H9 (cell line): ENCODE data around the gene JPH2. TPM values are rescaled to one million over a fixed set of nuclear protein-coding genes. Genes with fewer than 3 reads are reported as not detected.

ENCODE experiments used
- DNase-seq: peaks from one replicate; pipeline ENCODE4 v3.0.0-alpha.2; 2017
- H2AFZ ChIP-seq: one replicate; pipeline ENCODE4 v1.6.1; 2013; ENCODE audit warnings: mild to moderate bottlenecking, low read length, control low read depth, moderate library complexity
- H2AK5ac ChIP-seq: 2 replicates; pipeline ENCODE4 v1.6.1; 2013; ENCODE audit warnings: low read length, control low read depth, mixed read lengths; ENCODE audit not compliant: insufficient read length
- H2BK120ac ChIP-seq: one replicate; pipeline ENCODE4 v1.6.1; 2013; ENCODE audit warnings: low read depth, mild to moderate bottlenecking, low read length, control low read depth, inconsistent platforms; ENCODE audit not compliant: poor library complexity, severe bottlenecking
- H2BK12ac ChIP-seq: 2 replicates; pipeline ENCODE4 v1.6.1; 2013; ENCODE audit warnings: low read length, control low read depth, mixed read lengths, low read depth; ENCODE audit not compliant: insufficient read length
- H2BK15ac ChIP-seq: 2 replicates; pipeline ENCODE4 v1.6.1; 2013; ENCODE audit warnings: low read depth, low read length, control low read depth
- H2BK20ac ChIP-seq: one replicate; pipeline ENCODE4 v1.6.1; 2013; ENCODE audit warnings: low read depth, mild to moderate bottlenecking, low read length, control low read depth, inconsistent platforms; ENCODE audit not compliant: poor library complexity, severe bottlenecking
- H2BK5ac ChIP-seq: 2 replicates; pipeline ENCODE4 v1.6.1; 2013; ENCODE audit warnings: low read length, control low read depth, mixed read lengths; ENCODE audit not compliant: insufficient read length
- H3K14ac ChIP-seq: 2 replicates; pipeline ENCODE4 v1.6.1; 2013; ENCODE audit warnings: low read length, control low read depth; ENCODE audit not compliant: insufficient read depth
- H3K18ac ChIP-seq: 2 replicates; pipeline ENCODE4 v1.6.1; 2013; ENCODE audit warnings: low read depth, mild to moderate bottlenecking, mixed read lengths, low read length, control low read depth; ENCODE audit not compliant: insufficient read length
- H3K23ac ChIP-seq: 2 replicates; pipeline ENCODE4 v1.6.1; 2013; ENCODE audit warnings: low read length, control low read depth, mixed read lengths, low read depth; ENCODE audit not compliant: insufficient read length
- H3K23me2 ChIP-seq: 2 replicates; pipeline ENCODE4 v1.6.1; 2013; ENCODE audit warnings: low read depth, mild to moderate bottlenecking, mixed read lengths, low read length, control low read depth; ENCODE audit not compliant: insufficient read length, poor library complexity, severe bottlenecking
- H3K27ac ChIP-seq: 2 replicates; pipeline ENCODE4 v1.5.1; 2013; ENCODE audit warnings: low read length, control low read depth, mixed read lengths, low read depth; ENCODE audit not compliant: insufficient read length
- H3K27me3 ChIP-seq: 2 replicates; pipeline ENCODE4 v1.6.1; 2013; ENCODE audit warnings: low read length, control low read depth, inconsistent platforms; ENCODE audit not compliant: insufficient read depth
- H3K4ac ChIP-seq: 2 replicates; pipeline ENCODE4 v1.6.1; 2013; ENCODE audit warnings: low read depth, mild to moderate bottlenecking, control low read depth, inconsistent platforms, low read length, moderate library complexity
- H3K4me1 ChIP-seq: 2 replicates; pipeline ENCODE4 v1.6.1; 2013; ENCODE audit warnings: low read length, control low read depth, inconsistent platforms; ENCODE audit not compliant: insufficient read depth
- H3K4me2 ChIP-seq: 2 replicates; pipeline ENCODE4 v1.6.1; 2013; ENCODE audit warnings: low read length, control low read depth, mixed read lengths; ENCODE audit not compliant: insufficient read length, insufficient read depth
- H3K56ac ChIP-seq: 2 replicates; pipeline ENCODE4 v1.6.1; 2013; ENCODE audit warnings: low read depth, mild to moderate bottlenecking, mixed read lengths, low read length, control low read depth; ENCODE audit not compliant: insufficient read length
- H3K79me1 ChIP-seq: 2 replicates; pipeline ENCODE4 v1.6.1; 2013; ENCODE audit warnings: low read depth, mild to moderate bottlenecking, moderate library complexity, low read length, control low read depth, inconsistent platforms; ENCODE audit not compliant: insufficient read depth, poor library complexity, severe bottlenecking
- H3K79me2 ChIP-seq: 2 replicates; pipeline ENCODE4 v1.6.1; 2013; ENCODE audit warnings: low read length, control low read depth, inconsistent platforms; ENCODE audit not compliant: insufficient read depth
- H3K9ac ChIP-seq: 2 replicates; pipeline ENCODE4 v1.6.1; 2013; ENCODE audit warnings: low read length, control low read depth, mixed read lengths; ENCODE audit not compliant: insufficient read length; ENCODE audit errors: extremely low read depth
- H3K9me3 ChIP-seq: one replicate; pipeline ENCODE4 v1.6.1; 2013; ENCODE audit warnings: low read depth, low read length, inconsistent platforms; ENCODE audit not compliant: control insufficient read depth
- H3T11ph ChIP-seq: one replicate; pipeline ENCODE4 v1.6.1; 2013; ENCODE audit warnings: mild to moderate bottlenecking, low read length, control low read depth, inconsistent platforms
- H4K20me1 ChIP-seq: one replicate; pipeline ENCODE4 v1.6.1; 2013; ENCODE audit not compliant: control insufficient read depth, insufficient read length, insufficient read depth
- H4K5ac ChIP-seq: 2 replicates; pipeline ENCODE4 v1.6.1; 2013; ENCODE audit warnings: low read depth, mild to moderate bottlenecking, mixed read lengths, low read length, control low read depth; ENCODE audit not compliant: insufficient read length
- H4K8ac ChIP-seq: replicated peaks from 2 replicates; pipeline ENCODE4 v1.6.1; 2013; ENCODE audit warnings: low read length, control low read depth, mixed read lengths, low read depth; ENCODE audit not compliant: insufficient read length
- H4K91ac ChIP-seq: 2 replicates; pipeline ENCODE4 v1.6.1; 2013; ENCODE audit warnings: low read depth, mild to moderate bottlenecking, moderate library complexity, mixed read lengths, low read length, control low read depth; ENCODE audit not compliant: insufficient read length
- H3K27ac Mint-ChIP-seq, 3 experiments: 2 replicates in 2 of 3; 3 replicates in 1 of 3; pipeline ENCODE4 v1.8.0; 2020 to 2021; ENCODE audit warnings: mixed read lengths in 3 of 3, mild to moderate bottlenecking in 1 of 3, moderate library complexity in 1 of 3
- H3K27me3 Mint-ChIP-seq: 2 replicates; pipeline ENCODE4 v1.8.0; 2021; ENCODE audit warnings: low read depth, mild to moderate bottlenecking, moderate library complexity, mixed read lengths
- H3K36me3 Mint-ChIP-seq, 3 experiments: 2 replicates in 2 of 3; 3 replicates in 1 of 3; pipeline ENCODE4 v1.8.0; 2020 to 2021; ENCODE audit warnings: low read depth in 3 of 3, mixed read lengths in 3 of 3; ENCODE audit not compliant: insufficient read depth in 1 of 3
- H3K4me1 Mint-ChIP-seq, 2 experiments: 2 replicates each; pipeline ENCODE4 v1.8.0; 2020; ENCODE audit warnings: mixed read lengths in 2 of 2
- H3K4me3 Mint-ChIP-seq, 2 experiments: 2 replicates in 1 of 2; 3 replicates in 1 of 2; pipeline ENCODE4 v1.8.0; 2020 to 2021; ENCODE audit warnings: mild to moderate bottlenecking in 2 of 2, mixed read lengths in 2 of 2, moderate library complexity in 1 of 2
- H3K9me3 Mint-ChIP-seq, 2 experiments: 2 replicates in 1 of 2; 3 replicates in 1 of 2; pipeline ENCODE4 v1.8.0; 2020; ENCODE audit warnings: mild to moderate bottlenecking in 2 of 2, mixed read lengths in 2 of 2, moderate library complexity in 1 of 2
- WGBS: extraction: QIAGEN DNeasy Blood & Tissue Kit; methylation state at CpG from one replicate; pipeline ENCODE4 v1.1.7; 2013; ENCODE audit warnings: missing lambda C conversion rate, low lambda C conversion rate, mixed read lengths; ENCODE audit not compliant: insufficient read length; ENCODE audit errors: extremely low coverage; 5-methylcytosine and 5-hydroxymethylcytosine counted together
- total RNA-seq: library from RNA; stranded (reverse); gene quantifications from 2 replicates; pipeline ENCODE4 v1.2.1, GENCODE V29; 2021
- TF ChIP-seq, protein P1 (sequence below): fragments of 200-600 bp; sonication (generic); conservative IDR thresholded peaks from 3 replicates; pipeline ENCODE4 v1.8.0; 2021; ENCODE audit warnings: antibody characterized with exemption, mild to moderate bottlenecking

The JPH2 gene
- total RNA-seq, 1 experiment from 2014 or later = 0.31 TPM

DNA sequence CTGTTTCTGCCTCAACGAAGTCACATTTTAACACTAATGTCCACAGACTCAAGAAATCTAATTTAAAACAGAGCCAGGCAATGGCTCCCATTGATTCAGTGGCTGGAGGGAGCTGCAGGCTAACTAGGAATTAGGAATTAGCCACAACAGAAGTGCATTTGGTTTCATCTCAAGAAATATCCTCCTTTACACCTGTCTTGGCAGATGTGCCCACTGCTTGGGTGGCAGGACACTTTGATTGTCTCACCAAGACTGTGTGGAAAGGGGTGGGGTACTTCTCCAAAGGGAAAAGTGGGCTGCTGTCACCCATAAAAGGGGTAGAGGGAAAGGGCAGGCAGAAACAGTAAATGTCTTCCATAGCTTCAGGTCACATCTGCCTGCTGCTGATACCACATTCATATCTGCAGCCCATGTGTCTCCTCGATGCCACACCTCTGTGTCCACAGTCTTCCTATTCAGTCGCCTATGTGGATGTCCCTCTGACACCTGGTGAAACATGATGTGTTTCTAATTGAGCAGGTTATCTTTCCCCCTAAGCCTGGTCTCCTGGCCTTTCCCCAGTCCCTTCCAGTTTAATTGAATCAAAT is 34.5 kb upstream of the JPH2 start:
- Mint-ChIP-seq H3K36me3 (no peaks in the 10 kb centered on the region), H3K9me3 (no peaks in the 10 kb centered on the region), H3K4me3 (no peak overlapping the region), H3K27ac (no peak overlapping the region), H3K4me1 (peaks cover 15 to 25% of the 10 kb centered on the region in 2 experiments), H3K27me3 (no peaks in the 10 kb centered on the region; the same call in 1 of the 2 replicates)
- WGBS = no CpG with 5 or more reads among the region's 3 CpGs
- H3K18ac ChIP-seq = no peak overlapping the region
- H3K4me2 ChIP-seq = no peak overlapping the region
- H2BK20ac ChIP-seq = no peak overlapping the region
- no peak overlapping the region for H4K5ac ChIP-seq
- H4K20me1 ChIP-seq = no peaks in the 10 kb centered on the region
- no peak overlapping the region for H3K27ac ChIP-seq
- no peaks in the 10 kb centered on the region for H3K23me2 ChIP-seq
- no peak overlapping the region for H2BK15ac ChIP-seq
- no peak overlapping the region for H3K56ac ChIP-seq
- H2BK12ac ChIP-seq = no peak overlapping the region
- H3K23ac ChIP-seq = no peak overlapping the region
- no peaks in the 10 kb centered on the region for H3K27me3 ChIP-seq
- no peak overlapping the region for H3K9ac ChIP-seq
- no peak overlapping the region for H2AFZ ChIP-seq
- no peaks in the 10 kb centered on the region for H3K9me3 ChIP-seq
- no peak overlapping the region for H4K91ac ChIP-seq
- H3K4ac ChIP-seq = no peak overlapping the region
- H3K79me1 ChIP-seq = no peaks in the 10 kb centered on the region
- H3K4me1 ChIP-seq = no peaks in the 10 kb centered on the region
- no peak overlapping the region for H3T11ph ChIP-seq
- no peak overlapping the region for H2AK5ac ChIP-seq
- H3K79me2 ChIP-seq = no peaks in the 10 kb centered on the region
- no peak for DNase-seq
- H4K8ac ChIP-seq = no peak overlapping the region
- H2BK5ac ChIP-seq = no peak overlapping the region
- H2BK120ac ChIP-seq = no peak overlapping the region
- TF ChIP-seq, protein P1, sequence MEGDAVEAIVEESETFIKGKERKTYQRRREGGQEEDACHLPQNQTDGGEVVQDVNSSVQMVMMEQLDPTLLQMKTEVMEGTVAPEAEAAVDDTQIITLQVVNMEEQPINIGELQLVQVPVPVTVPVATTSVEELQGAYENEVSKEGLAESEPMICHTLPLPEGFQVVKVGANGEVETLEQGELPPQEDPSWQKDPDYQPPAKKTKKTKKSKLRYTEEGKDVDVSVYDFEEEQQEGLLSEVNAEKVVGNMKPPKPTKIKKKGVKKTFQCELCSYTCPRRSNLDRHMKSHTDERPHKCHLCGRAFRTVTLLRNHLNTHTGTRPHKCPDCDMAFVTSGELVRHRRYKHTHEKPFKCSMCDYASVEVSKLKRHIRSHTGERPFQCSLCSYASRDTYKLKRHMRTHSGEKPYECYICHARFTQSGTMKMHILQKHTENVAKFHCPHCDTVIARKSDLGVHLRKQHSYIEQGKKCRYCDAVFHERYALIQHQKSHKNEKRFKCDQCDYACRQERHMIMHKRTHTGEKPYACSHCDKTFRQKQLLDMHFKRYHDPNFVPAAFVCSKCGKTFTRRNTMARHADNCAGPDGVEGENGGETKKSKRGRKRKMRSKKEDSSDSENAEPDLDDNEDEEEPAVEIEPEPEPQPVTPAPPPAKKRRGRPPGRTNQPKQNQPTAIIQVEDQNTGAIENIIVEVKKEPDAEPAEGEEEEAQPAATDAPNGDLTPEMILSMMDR = no peak
- H3K14ac ChIP-seq = no peak overlapping the region
